Stimulated activated CD8-positive, alpha-beta memory T cell treated with anti-CD3 and anti-CD28 coated beads, Interleukin-12 subunit alpha, Interleukin-12 subunit beta, amount 100 ng/mL, for 24 hours (primary cell): ENCODE results near the gene SCARF2.
"Not testable (repeated sequence)": the region's sequence is repeated elsewhere in the genome, so short reads cannot be mapped to it uniquely, and the experiment has no call there.

ENCODE experiments used
- DNase-seq: peaks from one replicate; pipeline ENCODE4 v3.0.0-alpha.2; 2020; ENCODE audit errors: extremely low read depth

Gene SCARF2

DNA sequence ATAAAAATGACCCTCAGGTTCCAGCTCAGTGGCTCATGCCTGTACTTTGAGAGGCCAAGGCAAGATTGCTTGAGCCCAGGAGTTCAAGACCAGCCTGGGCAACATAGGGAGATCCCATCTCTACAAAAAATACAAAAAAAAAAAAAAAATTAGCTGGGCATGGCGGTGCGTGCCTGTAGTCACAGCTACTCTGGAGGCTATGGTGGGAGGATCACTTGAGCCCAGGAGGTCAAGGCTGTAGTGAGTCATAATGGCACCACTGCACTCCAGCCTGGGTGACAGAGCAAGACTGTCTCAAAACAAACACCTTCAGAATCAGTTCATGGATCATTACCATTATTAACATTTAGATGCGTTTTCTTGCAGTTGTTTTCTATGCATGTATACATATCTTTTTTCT is 28.2 kb downstream of the SCARF2 start:
- DNase-seq = not testable (repeated sequence)

DNA sequence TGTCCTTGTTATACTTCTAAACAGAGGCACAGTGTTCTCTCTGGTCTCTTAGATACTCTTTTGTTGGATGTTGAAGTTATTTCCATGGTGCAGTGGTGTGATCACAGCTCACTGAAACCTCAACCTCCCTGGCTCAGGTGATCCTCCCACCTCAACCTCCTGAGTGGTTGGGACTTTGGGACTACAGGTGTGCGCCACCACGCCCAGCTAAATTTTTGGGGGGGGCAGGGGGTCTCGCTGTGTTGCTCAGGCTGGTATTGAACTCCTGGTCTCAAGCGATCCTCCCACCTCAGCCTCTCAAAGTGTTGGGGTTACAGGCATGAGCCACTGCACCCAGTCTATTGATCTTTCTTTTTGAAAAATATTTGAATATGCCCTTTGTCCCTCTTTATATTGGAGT is 28.7 kb downstream of the SCARF2 start:
- no peak for DNase-seq

GRCh38 chr22:20407829-20408228 is 29.8 kb downstream of the SCARF2 start:
- DNase-seq = no peak

GRCh38 chr22:20406686-20407408 is 30.8 kb downstream of the SCARF2 start:
- DNase-seq = no peak

GRCh38 chr22:20405931-20406685 is 31.5 kb downstream of the SCARF2 start:
- DNase-seq = no peak

DNA sequence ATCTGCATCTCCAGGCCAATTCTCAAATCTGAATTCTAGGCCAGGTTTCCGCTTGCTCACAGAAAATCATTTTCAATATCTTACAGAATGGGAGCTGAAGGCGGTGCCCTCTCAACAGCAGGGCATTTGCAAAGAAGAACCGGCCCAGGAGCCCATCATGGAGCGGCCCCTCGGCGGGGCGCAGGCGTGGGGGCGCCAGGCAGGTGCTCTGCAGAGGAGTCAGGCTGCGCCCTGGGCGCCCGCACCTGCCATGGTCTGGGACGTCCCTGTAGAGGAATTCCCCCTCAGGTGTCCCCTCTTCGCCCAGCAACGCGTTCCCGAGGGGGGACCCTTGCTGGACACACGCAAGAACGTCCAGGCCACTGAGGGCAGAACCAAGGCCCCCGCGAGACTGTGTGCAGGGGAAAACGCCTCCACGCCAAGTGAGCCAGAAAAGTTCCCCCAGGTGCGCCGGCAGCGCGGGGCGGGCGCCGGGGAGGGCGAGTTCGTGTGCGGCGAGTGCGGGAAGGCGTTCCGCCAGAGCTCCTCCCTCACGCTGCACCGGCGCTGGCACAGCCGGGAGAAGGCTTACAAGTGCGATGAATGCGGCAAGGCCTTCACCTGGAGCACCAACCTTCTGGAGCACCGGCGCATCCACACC is 32.2 kb downstream of the SCARF2 start:
- no peak for DNase-seq

DNA sequence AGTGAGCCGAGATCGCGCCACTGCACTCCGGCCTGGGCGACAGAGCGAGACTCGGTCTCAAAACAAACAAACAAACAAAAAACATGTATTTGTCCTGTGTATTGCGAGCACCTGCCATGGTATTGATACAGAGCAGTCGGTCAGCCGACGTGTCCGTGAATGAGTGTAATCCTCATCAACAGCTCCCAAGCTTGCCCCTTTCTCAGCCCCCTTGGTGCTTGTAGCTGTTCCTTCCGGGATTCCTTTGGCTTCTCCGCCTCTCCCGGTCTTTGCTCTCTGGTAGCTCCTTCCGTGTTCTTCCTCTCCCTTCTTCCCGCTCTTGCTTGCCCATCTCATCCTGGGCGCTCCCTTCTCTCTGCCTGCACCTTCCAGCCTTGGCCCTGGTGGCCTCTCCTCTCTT is 32.7 kb downstream of the SCARF2 start:
- no peak for DNase-seq

DNA sequence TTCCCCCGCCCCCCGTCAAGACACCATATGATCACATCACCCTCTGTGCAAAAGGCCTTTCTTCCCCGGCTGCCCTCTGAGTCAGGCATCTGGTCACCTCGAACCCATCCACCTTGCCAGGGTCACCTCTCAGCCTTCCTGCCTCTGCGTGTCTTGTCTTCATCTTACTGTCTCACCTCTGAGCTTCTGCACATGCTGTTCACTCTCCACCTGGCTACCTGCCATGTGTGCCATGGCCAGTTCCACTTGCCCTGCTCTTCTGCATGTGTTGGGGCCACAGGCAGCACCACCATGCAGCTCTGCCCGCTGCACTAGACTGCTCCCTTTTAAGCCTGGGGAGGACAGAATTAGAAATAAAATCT is 33.9 kb downstream of the SCARF2 start:
- DNase-seq = no peak

GRCh38 chr22:20402960-20403778 is 34.5 kb downstream of the SCARF2 start:
- DNase-seq = no peak

DNA sequence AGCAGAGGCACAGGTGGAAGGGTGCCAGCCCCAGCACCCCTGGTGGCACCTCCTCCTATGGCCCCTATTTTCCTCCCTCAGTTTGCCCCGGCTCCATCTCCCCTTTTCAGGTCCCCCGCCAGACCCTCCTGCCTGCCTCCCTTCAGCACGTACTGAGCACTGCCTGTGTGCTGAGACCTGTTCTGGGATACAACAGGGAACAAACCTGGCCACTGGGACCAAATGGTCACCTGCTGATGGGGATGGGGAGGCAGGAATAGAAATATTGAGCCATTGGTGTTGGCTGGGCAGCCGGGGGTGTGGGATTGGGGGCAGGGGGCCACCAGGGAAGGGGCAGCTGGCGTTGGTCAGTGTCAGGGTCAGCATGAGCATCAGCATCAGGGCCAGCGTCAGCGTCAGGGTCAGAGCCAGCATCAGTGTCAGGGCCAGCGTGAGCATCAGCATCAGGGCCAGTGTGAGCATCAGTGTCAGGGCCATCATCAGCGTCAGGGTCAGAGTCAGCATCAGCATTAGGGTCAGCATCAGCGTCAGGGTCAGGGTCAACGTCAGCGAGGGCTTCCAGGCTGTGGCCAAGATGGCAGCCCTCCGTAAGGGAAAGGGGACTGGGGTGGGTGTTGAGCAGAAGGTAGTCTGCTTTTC is 36.1 kb downstream of the SCARF2 start:
- no peak for DNase-seq

GRCh38 chr22:20400606-20401375 is 36.8 kb downstream of the SCARF2 start:
- DNase-seq = no peak

DNA sequence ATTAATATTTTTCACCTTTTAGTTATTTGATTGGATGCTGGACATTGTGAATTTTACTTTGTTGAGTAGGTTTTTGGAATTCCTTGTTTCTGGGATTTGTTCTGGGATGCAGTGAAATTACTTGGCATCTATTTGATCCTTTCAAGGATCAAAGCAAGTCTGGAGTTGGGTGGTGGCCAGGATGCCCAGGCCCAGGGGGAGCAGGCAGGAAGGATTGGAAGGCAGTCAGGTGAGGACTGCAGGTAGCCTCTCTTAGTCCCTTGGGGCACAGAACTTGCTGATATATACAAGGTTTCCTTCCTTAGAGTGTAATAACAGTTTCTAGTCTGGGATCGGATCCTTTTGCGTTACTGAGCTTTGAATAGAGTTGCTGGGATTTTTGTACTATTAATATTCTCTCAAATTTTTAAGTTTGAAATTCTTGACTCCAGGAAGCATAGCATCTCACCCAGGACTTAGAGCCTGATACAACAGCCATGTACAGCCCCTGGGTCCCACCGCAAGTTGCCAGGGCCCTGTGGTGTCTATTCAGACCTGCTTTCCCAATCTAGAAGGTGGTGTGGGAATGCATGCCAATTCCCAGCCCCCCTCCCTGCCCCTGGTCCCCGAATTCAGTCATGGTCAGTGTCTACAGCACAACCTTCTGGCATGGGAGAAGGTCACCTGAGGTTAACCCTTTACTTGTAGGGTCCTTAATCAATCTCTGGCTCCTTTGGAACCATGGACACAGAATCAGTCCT is 37.6 kb downstream of the SCARF2 start:
- no peak for DNase-seq

GRCh38 chr22:20398420-20398819 is 39.2 kb downstream of the SCARF2 start:
- DNase-seq = no peak

DNA sequence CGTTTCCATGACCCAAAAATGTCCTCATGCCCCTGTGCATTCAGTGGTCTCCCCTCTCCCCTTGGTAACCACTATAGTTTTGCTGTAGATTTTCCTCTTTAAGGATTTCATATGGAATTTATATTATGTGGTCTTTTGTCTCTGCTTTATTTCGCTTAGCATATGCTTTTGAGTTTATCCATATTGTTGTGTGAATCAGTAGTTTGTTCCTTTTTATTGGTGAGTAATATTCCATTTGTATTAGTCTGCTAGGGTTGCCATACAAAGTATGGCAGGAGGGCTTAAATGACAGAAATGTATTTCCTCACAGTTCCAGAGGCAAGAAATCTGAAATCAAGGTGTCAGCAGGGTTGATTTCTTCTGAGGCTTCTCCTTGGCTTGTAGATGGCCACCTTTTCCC is 40.1 kb downstream of the SCARF2 start:
- DNase-seq = no peak

DNA sequence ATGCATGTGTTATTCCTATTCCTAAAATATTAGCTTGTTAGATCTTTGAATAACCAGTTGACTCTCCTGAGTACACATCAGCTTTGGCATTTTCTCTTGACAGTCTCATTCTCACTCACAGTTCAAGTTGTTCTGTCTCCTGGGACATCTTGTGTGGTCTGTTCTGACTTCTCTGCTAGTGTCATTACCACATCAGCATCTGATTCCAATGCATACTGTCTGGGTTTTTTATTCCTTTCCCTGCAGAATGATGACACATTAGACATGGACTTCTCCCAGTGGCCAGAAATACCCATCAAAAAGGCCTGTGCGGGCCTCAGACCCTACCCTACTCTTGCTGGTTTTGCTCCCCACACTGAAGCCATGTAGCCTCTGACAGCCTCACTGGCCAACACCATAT is 41.0 kb downstream of the SCARF2 start:
- DNase-seq = no peak

GRCh38 chr22:20395907-20396287 is 41.7 kb downstream of the SCARF2 start:
- DNase-seq = no peak

DNA sequence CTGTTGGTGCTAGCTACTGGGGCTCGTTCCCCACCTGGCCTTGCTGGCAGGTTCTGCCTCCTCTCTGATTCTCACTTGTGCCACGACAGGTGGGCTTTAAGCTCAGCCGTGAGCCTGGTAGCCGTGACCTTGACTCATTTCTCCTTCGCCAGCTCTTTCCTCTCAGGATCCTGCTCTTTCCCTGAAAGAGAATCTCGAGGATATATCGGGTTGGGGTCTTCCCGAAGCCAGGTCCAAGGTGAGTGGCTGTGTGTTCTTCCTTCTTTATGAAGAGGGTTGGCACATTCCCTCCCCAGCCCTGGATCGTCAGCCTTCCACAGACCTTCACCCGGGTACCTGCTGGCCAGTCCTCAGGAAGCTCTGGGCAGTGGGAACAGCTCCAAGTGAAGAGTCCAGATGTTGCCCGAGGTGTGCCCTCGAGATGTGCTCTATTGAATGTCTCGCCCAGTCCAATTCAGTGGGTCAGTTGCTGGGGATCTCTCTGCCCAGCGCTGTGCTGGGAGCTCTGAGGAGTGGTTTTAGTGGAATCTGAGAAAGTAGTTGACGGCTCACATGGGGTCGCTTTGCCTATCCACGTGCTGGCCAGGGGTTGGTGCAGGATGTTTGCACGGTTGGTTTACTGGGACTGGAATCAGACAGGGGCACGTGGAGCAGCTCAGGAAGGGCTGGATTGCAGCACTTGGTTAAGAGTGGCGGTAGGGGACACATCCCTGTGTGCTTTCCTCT is 42.3 kb downstream of the SCARF2 start:
- DNase-seq = no peak

DNA sequence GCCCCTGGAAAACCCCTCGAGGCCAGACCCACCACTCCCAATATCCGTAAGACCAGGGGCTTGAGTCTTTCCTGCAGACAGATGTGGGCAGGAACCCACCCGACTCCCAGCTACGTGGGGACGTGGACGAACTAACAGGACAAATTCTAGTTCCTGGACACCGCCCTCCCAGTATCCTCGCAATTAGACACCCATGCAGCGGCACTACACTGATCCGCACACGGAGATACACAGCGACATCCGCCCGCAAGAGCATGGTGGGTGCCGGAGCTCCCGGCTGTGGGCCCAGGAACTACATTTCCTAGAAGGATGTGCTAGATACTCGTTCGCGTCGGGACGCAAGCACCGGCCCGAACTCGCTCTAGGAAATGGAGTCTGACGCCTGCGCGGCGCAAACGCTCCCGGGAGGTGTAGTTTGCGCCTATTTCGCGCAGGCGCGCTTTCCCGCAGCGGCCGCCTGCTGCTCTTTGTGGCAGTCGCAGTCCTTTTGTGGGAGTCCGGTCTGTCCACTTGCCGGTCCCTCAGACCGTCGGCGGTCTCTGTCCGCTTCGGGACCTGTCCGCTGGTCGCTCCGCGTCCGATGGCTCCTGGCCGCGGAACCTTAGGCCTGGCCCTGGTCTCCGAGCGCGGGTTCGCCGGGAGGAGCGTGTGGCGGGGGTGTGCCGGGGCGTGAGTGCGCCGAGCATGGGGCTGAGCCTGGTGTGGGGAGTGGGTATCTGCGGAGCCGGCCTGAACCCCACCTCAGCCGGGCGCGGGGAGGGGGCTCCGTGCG is 43.7 kb downstream of the SCARF2 start, which contains the start of gene ZNF74:
ZNF74 (plus strand) TSS at position 447 of the 772 bp plus-strand sequence. CDS start 478 bp downstream, outside the sequence.
- peak; percentile 69 for DNase-seq
